ENCODE results near the gene EVPL. TPM values are rescaled to one million over a fixed set of nuclear protein-coding genes. Genes with fewer than 3 reads are reported as not detected.

Gene EVPL
- total RNA-seq, 3 donors from 2014 or later (not counting 1 experiment from before 2014, with no cell fraction given) = 0.94 to 1.2 TPM; not detected in 1

- ATAC-seq (no peak), DNase-seq (no peak)
- no peaks in the 10 kb centered on the region for H3K9me3 Mint-ChIP-seq
- Histone ChIP-seq H3K4me1 (ENCODE audit: control insufficient read depth, insufficient read depth, low read length) (peaks cover 6% of the 10 kb centered on the region), H3K27me3 (ENCODE audit: control insufficient read depth, insufficient read depth, low read length) (no peaks in the 10 kb centered on the region), H3K36me3 (ENCODE audit: control insufficient read depth, insufficient read depth, low read length) (peaks cover 15% of the 10 kb centered on the region), H3K27ac (ENCODE audit: low read length) (no peak overlapping the region), H3K9me3 (ENCODE audit: control insufficient read depth, insufficient read depth, low read length) (no peaks in the 10 kb centered on the region), H3K4me3 (ENCODE audit: low read length) (no peak overlapping the region)
- no peak for TF ChIP-seq CTCF (IDR thresholded peaks at IDR 0.05)
- H3K27me3 Mint-ChIP-seq (ENCODE audit: low read depth in 2 of 2) = no peaks in the 10 kb centered on the region
- peaks cover 2 to 4% of the 10 kb centered on the region in 2 donors for H3K4me1 Mint-ChIP-seq
- H3K36me3 Mint-ChIP-seq = peaks cover 15% of the 10 kb centered on the region
- intact Hi-C loops (cut with micrococcal nuclease) = no loop called here
- no peak overlapping the region for H3K27ac Mint-ChIP-seq
- 93% methylated on average over 12 of the region's 13 CpGs for WGBS (ENCODE audit: insufficient coverage)
- no peak overlapping the region for H3K4me3 Mint-ChIP-seq
Measured at GRCh38 chr17:76034428-76035350, 7.6 kb upstream of the EVPL start.

- H3K27ac Mint-ChIP-seq = no peak overlapping the region
- WGBS (ENCODE audit: insufficient coverage) = 95% methylated on average over 6 of the region's 6 CpGs
- no peaks in the 10 kb centered on the region for H3K36me3 Mint-ChIP-seq
- intact Hi-C loops (cut with micrococcal nuclease) = no loop called here
- H3K36me3 ChIP-seq (ENCODE audit: control insufficient read depth, insufficient read depth, low read length) = peaks cover under 1% of the 10 kb centered on the region
- no peak for TF ChIP-seq CTCF (IDR thresholded peaks at IDR 0.05)
- DNase-seq (no peak), ATAC-seq (no peak)
- H3K4me1 ChIP-seq (ENCODE audit: control insufficient read depth, insufficient read depth, low read length) = peaks cover 16% of the 10 kb centered on the region
- H3K9me3 Mint-ChIP-seq = no peaks in the 10 kb centered on the region
- peaks cover 9 to 12% of the 10 kb centered on the region in 2 donors for H3K4me1 Mint-ChIP-seq
- no peak overlapping the region for H3K4me3 Mint-ChIP-seq
- H3K27me3 Mint-ChIP-seq (ENCODE audit: low read depth in 2 of 2) = no peaks in the 10 kb centered on the region
- no peaks in the 10 kb centered on the region for H3K9me3 ChIP-seq (ENCODE audit: control insufficient read depth, insufficient read depth, low read length)
- no peak overlapping the region for H3K4me3 ChIP-seq (ENCODE audit: low read length)
- H3K27me3 ChIP-seq (ENCODE audit: control insufficient read depth, insufficient read depth, low read length) = no peaks in the 10 kb centered on the region
- no peak overlapping the region for H3K27ac ChIP-seq (ENCODE audit: low read length)
Measured at GRCh38 chr17:76033139-76033538, 6.0 kb upstream of the EVPL start.

DNA sequence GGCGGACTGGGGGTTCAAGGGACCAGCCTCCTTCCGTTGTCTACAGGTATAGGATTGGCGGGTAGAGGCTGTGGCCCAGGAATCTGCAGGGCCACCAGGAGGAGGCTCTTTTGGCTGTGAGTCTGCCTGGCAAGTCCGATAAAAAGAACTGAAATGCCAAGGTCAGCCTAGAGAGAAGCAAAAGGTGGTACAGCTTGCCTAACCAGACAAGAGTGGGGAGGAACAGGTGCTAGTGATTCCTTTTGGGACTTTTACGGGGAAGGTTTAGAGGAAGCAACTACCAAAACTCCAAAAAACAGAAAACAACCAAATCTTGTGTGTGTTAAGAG, 5.6 kb upstream of the EVPL start:
- DNase-seq (no peak), ATAC-seq (no peak)
- H3K36me3 ChIP-seq (ENCODE audit: control insufficient read depth, insufficient read depth, low read length) = no peaks in the 10 kb centered on the region
- 95% methylated on average over 4 of the region's 5 CpGs for WGBS (ENCODE audit: insufficient coverage)
- no peaks in the 10 kb centered on the region for H3K36me3 Mint-ChIP-seq
- peaks cover 16% of the 10 kb centered on the region for H3K4me1 ChIP-seq (ENCODE audit: control insufficient read depth, insufficient read depth, low read length)
- no peak for TF ChIP-seq CTCF (IDR thresholded peaks at IDR 0.05)
- intact Hi-C loops (cut with micrococcal nuclease) = no loop called here
- H3K9me3 ChIP-seq (ENCODE audit: control insufficient read depth, insufficient read depth, low read length) = no peaks in the 10 kb centered on the region
- no peak overlapping the region for H3K4me3 ChIP-seq (ENCODE audit: low read length)
- no peak overlapping the region for H3K27ac ChIP-seq (ENCODE audit: low read length)
- no peaks in the 10 kb centered on the region for H3K27me3 ChIP-seq (ENCODE audit: control insufficient read depth, insufficient read depth, low read length)
- no peak overlapping the region for H3K4me3 Mint-ChIP-seq
- H3K27ac Mint-ChIP-seq = no peak overlapping the region
- H3K27me3 Mint-ChIP-seq (ENCODE audit: low read depth in 2 of 2) = no peaks in the 10 kb centered on the region
- H3K4me1 Mint-ChIP-seq = peaks cover 9 to 12% of the 10 kb centered on the region in 2 donors
- H3K9me3 Mint-ChIP-seq = no peaks in the 10 kb centered on the region

Measured in natural killer cell (primary cell).